Breast epithelium (tissue), 3 donors: Measurements from ENCODE around the gene RERE.

Experiments
- POLR2A ChIP-seq: fragments of 450-650 bp; IDR thresholded peaks from one replicate; pipeline ENCODE4 v1.6.1; 2016; ENCODE audit warnings: antibody characterized with exemption, mild to moderate bottlenecking, moderate library complexity
- TF ChIP-seq, protein P1 (sequence below), 3 donors: fragments of 450-650 bp; IDR thresholded peaks; one replicate each; pipeline ENCODE4 v1.5.1; 2016 to 2017; ENCODE audit warnings: antibody characterized with exemption in 3 of 3, mild to moderate bottlenecking in 3 of 3, moderate library complexity in 3 of 3

DNA sequence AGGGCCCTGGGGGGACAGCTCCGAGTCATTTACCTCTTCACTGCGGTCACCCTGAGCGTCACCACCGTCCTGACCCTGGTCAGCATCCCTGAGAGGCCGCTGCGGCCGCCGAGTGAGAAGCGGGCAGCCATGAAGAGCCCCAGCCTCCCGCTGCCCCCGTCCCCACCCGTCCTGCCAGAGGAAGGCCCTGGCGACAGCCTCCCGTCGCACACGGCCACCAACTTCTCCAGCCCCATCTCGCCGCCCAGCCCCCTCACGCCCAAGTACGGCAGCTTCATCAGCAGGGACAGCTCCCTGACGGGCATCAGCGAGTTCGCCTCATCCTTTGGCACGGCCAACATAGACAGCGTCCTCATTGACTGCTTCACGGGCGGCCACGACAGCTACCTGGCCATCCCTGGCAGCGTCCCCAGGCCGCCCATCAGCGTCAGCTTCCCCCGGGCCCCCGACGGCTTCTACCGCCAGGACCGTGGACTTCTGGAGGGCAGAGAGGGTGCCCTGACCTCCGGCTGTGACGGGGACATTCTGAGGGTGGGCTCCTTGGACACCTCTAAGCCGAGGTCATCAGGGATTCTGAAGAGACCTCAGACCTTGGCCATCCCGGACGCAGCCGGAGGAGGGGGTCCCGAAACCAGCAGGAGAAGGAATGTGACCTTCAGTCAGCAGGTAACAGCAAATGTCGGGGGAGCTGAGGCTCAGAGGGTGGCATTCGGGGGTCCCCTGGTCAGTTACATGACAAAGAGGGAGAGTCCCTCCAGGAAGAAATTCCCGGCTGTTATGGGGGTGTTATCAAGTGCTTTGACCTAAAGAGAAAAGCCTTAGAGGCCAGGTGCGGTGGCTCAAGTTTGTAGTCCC is 486.9 kb downstream of the RERE start:
- TF ChIP-seq POLR2A: no peak
- TF ChIP-seq, protein P1, sequence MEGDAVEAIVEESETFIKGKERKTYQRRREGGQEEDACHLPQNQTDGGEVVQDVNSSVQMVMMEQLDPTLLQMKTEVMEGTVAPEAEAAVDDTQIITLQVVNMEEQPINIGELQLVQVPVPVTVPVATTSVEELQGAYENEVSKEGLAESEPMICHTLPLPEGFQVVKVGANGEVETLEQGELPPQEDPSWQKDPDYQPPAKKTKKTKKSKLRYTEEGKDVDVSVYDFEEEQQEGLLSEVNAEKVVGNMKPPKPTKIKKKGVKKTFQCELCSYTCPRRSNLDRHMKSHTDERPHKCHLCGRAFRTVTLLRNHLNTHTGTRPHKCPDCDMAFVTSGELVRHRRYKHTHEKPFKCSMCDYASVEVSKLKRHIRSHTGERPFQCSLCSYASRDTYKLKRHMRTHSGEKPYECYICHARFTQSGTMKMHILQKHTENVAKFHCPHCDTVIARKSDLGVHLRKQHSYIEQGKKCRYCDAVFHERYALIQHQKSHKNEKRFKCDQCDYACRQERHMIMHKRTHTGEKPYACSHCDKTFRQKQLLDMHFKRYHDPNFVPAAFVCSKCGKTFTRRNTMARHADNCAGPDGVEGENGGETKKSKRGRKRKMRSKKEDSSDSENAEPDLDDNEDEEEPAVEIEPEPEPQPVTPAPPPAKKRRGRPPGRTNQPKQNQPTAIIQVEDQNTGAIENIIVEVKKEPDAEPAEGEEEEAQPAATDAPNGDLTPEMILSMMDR (IDR thresholded peaks at IDR 0.05): no peak
